CD4-positive, alpha-beta memory T cell (primary cell): ENCODE results near the gene KIAA1614. TPM values are rescaled to one million over a fixed set of nuclear protein-coding genes. Genes with fewer than 3 reads are reported as not detected.

ENCODE experiments used
- CTCF ChIA-PET: fragments of 350-600 bp; sonication (Branson Sonifier 250); formaldehyde crosslinking; loops from one replicate; lab custom pipeline; 2021; ENCODE audit warnings: inconsistent platforms; ENCODE audit not compliant: partially characterized antibody; lab: Charles Lee
- POLR2A ChIA-PET: fragments of 350-600 bp; sonication (Branson Sonifier 250); formaldehyde crosslinking; loops from one replicate; lab custom pipeline; 2021; ENCODE audit not compliant: partially characterized antibody; lab: Charles Lee
- DNase-seq, 5 donors: peaks; one replicate each; pipeline versions ENCODE4 v3.0.0 to v3.0.0-alpha.2; 2020 to 2022; ENCODE audit warnings: mixed read lengths in 1 of 5
- H3K27ac ChIP-seq: one replicate; pipeline ENCODE4 v1.7.0; 2013; ENCODE audit warnings: low read depth, low read length
- H3K27me3 ChIP-seq: 2 replicates; pipeline ENCODE4 v1.7.0; 2013; ENCODE audit warnings: mild to moderate bottlenecking, low read length, moderate library complexity; ENCODE audit not compliant: insufficient read depth
- H3K36me3 ChIP-seq: 2 replicates; pipeline ENCODE4 v1.7.0; 2013; ENCODE audit warnings: mild to moderate bottlenecking, low read length, moderate library complexity; ENCODE audit not compliant: insufficient read depth
- H3K4me1 ChIP-seq: 2 replicates; pipeline ENCODE4 v1.7.0; 2013; ENCODE audit warnings: mild to moderate bottlenecking, low read length, moderate library complexity; ENCODE audit not compliant: insufficient read depth
- H3K4me3 ChIP-seq, 2 donors: one replicate each; pipeline ENCODE4 v1.7.0; 2013; ENCODE audit warnings: low read length in 2 of 2, mild to moderate bottlenecking in 1 of 2
- H3K9me3 ChIP-seq, 2 donors: one replicate each; pipeline ENCODE4 v1.7.0; 2013; ENCODE audit warnings: low read length in 2 of 2, control low read depth in 1 of 2; ENCODE audit not compliant: control insufficient read depth in 1 of 2
- H3K27ac Mint-ChIP-seq, 7 donors: one replicate each; pipeline ENCODE4 v1.8.0; 2020 to 2021; ENCODE audit warnings: mixed read lengths in 7 of 7, mild to moderate bottlenecking in 6 of 7, inconsistent platforms in 3 of 7, moderate library complexity in 3 of 7
- H3K27me3 Mint-ChIP-seq, 2 donors: one replicate each; pipeline ENCODE4 v1.8.0; 2020 to 2021; ENCODE audit warnings: mixed read lengths in 2 of 2
- H3K36me3 Mint-ChIP-seq, 2 donors: one replicate each; pipeline ENCODE4 v1.8.0; 2020 to 2021; ENCODE audit warnings: mixed read lengths in 2 of 2, inconsistent platforms in 1 of 2, mild to moderate bottlenecking in 1 of 2
- H3K4me1 Mint-ChIP-seq, 4 donors: one replicate each; pipeline ENCODE4 v1.8.0; 2020 to 2021; ENCODE audit warnings: mixed read lengths in 4 of 4, mild to moderate bottlenecking in 1 of 4
- H3K4me3 Mint-ChIP-seq, 8 donors: one replicate each; pipeline ENCODE4 v1.8.0; 2020 to 2021; ENCODE audit warnings: mixed read lengths in 8 of 8, mild to moderate bottlenecking in 7 of 8, moderate library complexity in 6 of 8, inconsistent platforms in 3 of 8
- H3K9me3 Mint-ChIP-seq, 8 donors: one replicate each; pipeline ENCODE4 v1.8.0; 2020 to 2021; ENCODE audit warnings: mixed read lengths in 8 of 8, mild to moderate bottlenecking in 5 of 8, inconsistent platforms in 3 of 8, moderate library complexity in 1 of 8
- intact Hi-C: fragments of 100-400 bp; cut with micrococcal nuclease; formaldehyde crosslinking; loops from one replicate; pipeline ENCODE4 v1.15.1; 2023
- polyA plus RNA-seq, 2 donors: library from polyadenylated mRNA; unstranded; fragments of 300-500 nt; fragmentation: Illumina TruSeq; gene quantifications; one replicate each; pipeline ENCODE4 v1.2.3, GENCODE V29; 2021
- total RNA-seq, 2 experiments: library from RNA; stranded (reverse); gene quantifications; one replicate each; pipeline ENCODE4 v1.2.3, GENCODE V29; 2021

The KIAA1614 gene
- total and polyA plus RNA-seq, 4 experiments from 2014 or later: 0.12 to 0.61 TPM; not detected in 2

DNA sequence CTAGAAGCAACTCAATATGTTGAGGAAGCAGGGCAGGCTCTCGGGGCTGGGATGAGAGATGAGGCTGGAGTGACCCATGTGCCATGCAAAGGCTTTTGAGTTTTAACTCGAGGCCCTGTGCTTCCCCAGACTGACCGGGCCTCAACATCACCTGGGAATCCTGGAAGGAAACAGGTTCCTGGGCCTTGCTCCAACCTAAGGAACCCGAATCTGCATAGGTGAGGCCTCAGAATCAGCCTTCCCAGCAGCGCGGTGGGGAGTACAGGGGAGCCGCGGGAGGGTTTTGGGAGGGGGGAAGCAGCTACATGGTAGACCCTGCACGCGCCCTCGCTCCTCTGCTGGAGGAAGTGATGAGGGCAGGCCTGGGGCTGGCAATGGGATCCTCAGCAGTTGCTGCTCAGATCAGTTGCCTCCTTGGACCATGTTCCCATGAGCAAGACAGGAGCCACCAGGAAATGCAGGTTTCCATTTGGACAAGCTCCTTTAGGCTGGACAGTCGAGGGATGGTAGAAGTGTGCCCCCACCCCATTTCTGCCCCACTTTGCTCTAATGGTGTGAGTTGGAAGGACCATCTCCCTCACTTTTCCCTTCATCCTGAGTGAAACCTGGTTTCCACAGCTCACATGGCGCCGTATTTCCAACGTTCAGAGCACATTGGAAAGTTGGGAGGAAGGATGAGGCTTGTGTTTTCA, 4.5 kb upstream of the KIAA1614 start:
- H3K27me3 Mint-ChIP-seq: peaks cover 17 to 26% of the 10 kb centered on the region in 2 donors
- H3K4me1 ChIP-seq: no peaks in the 10 kb centered on the region
- H3K4me3 ChIP-seq: no peak overlapping the region
- peaks cover 0 to 3% (median 0%) of the 10 kb centered on the region in 8 donors for H3K9me3 Mint-ChIP-seq
- H3K4me3 Mint-ChIP-seq: no peak overlapping the region
- CTCF ChIA-PET: no interaction called here
- H3K27me3 ChIP-seq: no peaks in the 10 kb centered on the region
- intact Hi-C loops: no loop called here
- DNase-seq: no peak
- no peak overlapping the region for H3K27ac Mint-ChIP-seq
- H3K4me1 Mint-ChIP-seq: peaks cover 0 to 7% (median 3%) of the 10 kb centered on the region in 4 donors
- no peaks in the 10 kb centered on the region for H3K9me3 ChIP-seq
- H3K36me3 Mint-ChIP-seq: no peaks in the 10 kb centered on the region
- H3K36me3 ChIP-seq: no peaks in the 10 kb centered on the region
- no peak overlapping the region for H3K27ac ChIP-seq
- POLR2A ChIA-PET: no interaction called here

DNA sequence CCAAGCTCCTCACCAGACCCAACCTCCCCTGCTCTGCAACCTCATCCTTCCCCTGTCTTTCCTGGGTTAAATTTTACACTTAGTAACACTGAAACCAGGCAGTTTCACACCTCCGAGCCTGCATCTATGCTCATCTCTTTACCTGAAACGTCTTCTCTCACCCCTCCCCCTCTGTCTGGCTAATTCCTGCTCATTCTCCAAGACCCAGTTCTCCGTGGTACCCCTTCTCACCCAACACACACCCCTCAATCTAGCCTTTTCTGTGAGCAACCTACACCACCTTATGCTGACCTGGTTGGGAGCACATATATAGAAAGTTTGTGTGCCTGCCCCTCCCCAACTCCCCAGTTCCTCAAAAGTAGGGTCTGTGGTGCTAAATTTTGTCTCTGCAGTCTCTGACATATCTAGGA, 3.7 kb upstream of the KIAA1614 start:
- POLR2A ChIA-PET: no interaction called here
- peaks cover 0 to 15% (median 7%) of the 10 kb centered on the region in 4 donors for H3K4me1 Mint-ChIP-seq
- Histone ChIP-seq H3K9me3 (no peaks in the 10 kb centered on the region), H3K4me1 (no peaks in the 10 kb centered on the region), H3K4me3 (no peak overlapping the region), H3K36me3 (no peaks in the 10 kb centered on the region), H3K27me3 (no peaks in the 10 kb centered on the region), H3K27ac (no peak overlapping the region)
- intact Hi-C loops: no loop called here
- peaks cover 0 to 3% (median 0%) of the 10 kb centered on the region in 8 donors for H3K9me3 Mint-ChIP-seq
- H3K27me3 Mint-ChIP-seq: peaks cover 17 to 32% of the 10 kb centered on the region in 2 donors
- H3K27ac Mint-ChIP-seq: no peak overlapping the region
- H3K4me3 Mint-ChIP-seq: no peak overlapping the region
- no peak for DNase-seq
- CTCF ChIA-PET: no interaction called here
- H3K36me3 Mint-ChIP-seq: no peaks in the 10 kb centered on the region

DNA sequence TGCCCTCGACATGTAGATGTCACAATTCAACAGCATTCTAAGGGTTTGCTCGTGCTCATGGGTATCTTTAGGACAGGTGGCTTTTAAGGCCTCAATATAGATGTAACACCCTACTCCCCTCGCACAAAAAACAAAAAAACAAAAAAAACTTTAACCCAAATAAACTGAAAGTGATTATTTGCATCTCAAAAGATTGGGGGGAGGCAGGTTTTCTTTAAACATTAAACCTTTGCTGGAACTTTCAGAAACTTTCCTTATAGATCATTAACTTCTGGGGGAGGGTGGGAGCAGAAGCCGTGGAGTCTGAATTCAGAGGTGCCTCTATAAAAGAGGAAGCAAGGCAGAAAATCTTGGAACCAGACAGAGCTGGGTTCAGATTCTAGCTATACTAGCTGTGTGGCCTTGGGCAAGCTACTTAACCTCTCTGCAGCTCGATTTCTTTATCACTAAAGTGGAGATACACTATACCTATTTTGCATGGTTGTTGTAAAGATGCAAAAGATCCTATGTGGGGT, 3.2 kb upstream of the KIAA1614 start:
- Mint-ChIP-seq H3K4me3 (no peak overlapping the region), H3K36me3 (no peaks in the 10 kb centered on the region), H3K4me1 (peaks cover 0 to 16% (median 7%) of the 10 kb centered on the region in 4 donors), H3K27me3 (peaks cover 17 to 36% of the 10 kb centered on the region in 2 donors), H3K27ac (no peak overlapping the region), H3K9me3 (peaks cover 0 to 1% (median 0%) of the 10 kb centered on the region in 8 donors)
- ChIA-PET CTCF (no interaction called here), POLR2A (no interaction called here)
- H3K36me3 ChIP-seq: no peaks in the 10 kb centered on the region
- no peak for DNase-seq
- no peaks in the 10 kb centered on the region for H3K4me1 ChIP-seq
- H3K9me3 ChIP-seq: no peaks in the 10 kb centered on the region
- intact Hi-C loops: no loop called here
- no peaks in the 10 kb centered on the region for H3K27me3 ChIP-seq
- H3K27ac ChIP-seq: no peak overlapping the region
- H3K4me3 ChIP-seq: no peak overlapping the region

DNA sequence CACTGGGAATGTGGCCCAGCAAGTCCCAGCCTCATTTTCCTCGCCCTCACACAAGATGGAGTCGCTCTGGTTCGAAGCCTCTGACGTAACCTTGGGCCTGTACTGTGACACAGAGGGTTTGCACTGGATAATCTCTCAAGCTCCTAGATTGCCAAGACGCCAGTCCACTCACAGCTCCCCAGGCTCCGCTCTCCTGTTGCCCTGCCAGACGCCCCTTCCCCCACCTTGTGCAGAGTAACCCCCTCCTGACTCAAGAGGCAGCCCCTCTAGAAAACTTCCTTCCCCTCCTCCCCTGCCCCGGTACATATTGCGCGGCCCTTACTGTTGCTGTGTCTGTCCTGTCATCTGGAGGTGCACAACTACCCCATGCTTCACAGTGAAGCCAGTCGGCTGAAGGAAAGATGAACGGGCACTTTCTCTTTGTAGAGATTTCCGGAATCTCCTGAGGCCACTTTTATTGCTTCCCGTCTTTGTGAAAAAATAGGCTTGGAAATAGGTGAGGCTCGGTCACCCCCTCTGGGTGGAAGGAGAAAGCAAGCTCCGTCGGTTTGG, 981 bp upstream of the KIAA1614 start:
- POLR2A ChIA-PET: no interaction called here
- Histone ChIP-seq H3K27ac (no peak overlapping the region), H3K27me3 (no peaks in the 10 kb centered on the region), H3K4me1 (no peaks in the 10 kb centered on the region), H3K36me3 (no peaks in the 10 kb centered on the region), H3K9me3 (no peaks in the 10 kb centered on the region), H3K4me3 (no peak overlapping the region)
- Mint-ChIP-seq H3K27me3 (peaks cover 27 to 36% of the 10 kb centered on the region in 2 donors), H3K4me1 (peaks cover 0 to 16% (median 7%) of the 10 kb centered on the region in 4 donors), H3K9me3 (peaks cover 0 to 1% (median 0%) of the 10 kb centered on the region in 8 donors), H3K4me3 (peak overlapping the region in 5 of 8 donors; percentile 9 to 65 (median 51)), H3K27ac (no peak overlapping the region), H3K36me3 (no peaks in the 10 kb centered on the region)
- no peak for DNase-seq
- intact Hi-C loops: no loop called here
- CTCF ChIA-PET: no interaction called here

DNA sequence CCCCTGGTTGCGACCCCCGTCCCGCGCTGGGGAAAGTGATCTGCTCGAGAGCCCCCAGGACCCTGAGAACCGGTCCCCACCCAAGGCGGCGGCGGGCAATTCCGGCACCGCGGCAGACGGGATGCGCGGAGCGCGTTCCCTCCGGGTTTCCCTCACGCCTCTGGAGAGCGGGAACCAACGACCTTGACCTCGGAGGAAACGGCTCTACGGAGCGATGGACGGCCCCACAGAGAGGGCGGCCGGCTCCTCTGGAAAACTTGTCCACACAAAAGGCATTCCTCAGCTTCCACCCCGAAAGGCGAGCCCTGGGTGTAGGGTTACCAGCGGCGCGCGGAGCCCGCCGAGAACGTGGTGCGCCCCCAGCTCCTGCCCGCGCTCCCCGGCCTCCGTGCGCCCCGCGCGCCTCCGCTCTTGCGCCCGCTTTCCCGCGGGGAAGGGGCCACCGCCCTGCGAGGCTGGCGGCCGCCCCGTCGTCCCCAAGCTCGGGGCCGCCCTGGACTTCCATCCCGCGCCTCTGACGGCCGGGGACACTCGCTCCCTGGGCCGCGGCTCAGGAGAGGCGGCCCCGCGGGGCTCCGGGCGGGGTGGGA, 391 bp upstream of the KIAA1614 start:
- CTCF ChIA-PET: no interaction called here
- intact Hi-C loops: no loop called here
- H3K9me3 ChIP-seq: no peaks in the 10 kb centered on the region
- Mint-ChIP-seq H3K9me3 (peaks cover 0 to 1% (median 0%) of the 10 kb centered on the region in 8 donors), H3K4me1 (peaks cover 0 to 16% (median 7%) of the 10 kb centered on the region in 4 donors), H3K4me3 (peak overlapping the region in 2 of 8 donors; percentile 51 to 52), H3K36me3 (no peaks in the 10 kb centered on the region), H3K27me3 (peaks cover 27 to 35% of the 10 kb centered on the region in 2 donors), H3K27ac (no peak overlapping the region)
- no peaks in the 10 kb centered on the region for H3K36me3 ChIP-seq
- H3K4me1 ChIP-seq: no peaks in the 10 kb centered on the region
- no peak for DNase-seq
- no peaks in the 10 kb centered on the region for H3K27me3 ChIP-seq
- POLR2A ChIA-PET: no interaction called here
- no peak overlapping the region for H3K27ac ChIP-seq
- no peak overlapping the region for H3K4me3 ChIP-seq

DNA sequence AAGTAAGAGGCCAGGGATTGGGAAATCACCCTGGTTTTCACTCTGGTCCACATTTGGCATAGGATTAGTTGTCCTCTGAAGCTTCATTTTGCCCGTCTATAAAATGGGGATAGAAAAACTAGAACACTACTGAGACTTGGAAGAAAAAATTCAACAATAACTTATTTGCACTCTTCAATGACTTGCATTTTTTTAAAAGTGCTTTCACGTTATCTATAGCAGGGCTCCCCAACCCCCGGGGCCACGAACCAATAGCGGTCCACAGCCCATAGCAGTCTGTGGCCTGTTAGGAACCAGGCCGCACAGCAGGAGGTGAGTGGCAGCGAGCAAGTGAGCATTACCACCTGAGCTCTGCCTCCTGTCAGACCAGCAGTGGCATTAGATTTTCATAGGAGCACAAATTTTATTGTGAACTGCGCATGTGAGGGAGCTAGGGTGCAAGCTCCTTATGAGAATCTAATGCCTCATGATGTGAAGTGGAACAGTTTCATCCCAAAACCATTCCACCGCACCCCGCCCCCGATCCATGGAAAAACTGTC, 2.8 kb downstream of the KIAA1614 start:
- Histone ChIP-seq H3K9me3 (no peaks in the 10 kb centered on the region), H3K27ac (no peak overlapping the region), H3K4me3 (no peak overlapping the region), H3K27me3 (no peaks in the 10 kb centered on the region), H3K4me1 (no peaks in the 10 kb centered on the region), H3K36me3 (no peaks in the 10 kb centered on the region)
- DNase-seq: no peak
- intact Hi-C loops: no loop called here
- POLR2A ChIA-PET: no interaction called here
- H3K27me3 Mint-ChIP-seq: peaks cover 19 to 20% of the 10 kb centered on the region in 2 donors
- H3K36me3 Mint-ChIP-seq: no peaks in the 10 kb centered on the region
- peaks cover 0 to 16% (median 7%) of the 10 kb centered on the region in 4 donors for H3K4me1 Mint-ChIP-seq
- H3K4me3 Mint-ChIP-seq: no peak overlapping the region
- no peak overlapping the region for H3K27ac Mint-ChIP-seq
- peaks cover 0 to 1% (median 0%) of the 10 kb centered on the region in 8 donors for H3K9me3 Mint-ChIP-seq
- CTCF ChIA-PET: no interaction called here
